Naive B cell (primary cell): ENCODE measurements around the gene MFAP3L. TPM values are rescaled to one million over a fixed set of nuclear protein-coding genes. Genes with fewer than 3 reads are reported as not detected.

Source experiments
- ATAC-seq, 2 donors: fragments of 150-1000 bp; cut with Tn5 transposase; 2 replicates each; pipeline ENCODE4 v1.10.0; 2021; ENCODE audit warnings: low read depth in 2 of 2, mild to moderate bottlenecking in 2 of 2, moderate library complexity in 2 of 2
- DNase-seq: peaks from one replicate; pipeline ENCODE4 v3.0.0; 2022
- H3K27ac Mint-ChIP-seq, 6 donors: one replicate each; pipeline ENCODE4 v1.8.0; 2020 to 2022; ENCODE audit warnings: mild to moderate bottlenecking in 6 of 6, mixed read lengths in 6 of 6, moderate library complexity in 5 of 6, inconsistent platforms in 2 of 6
- H3K27me3 Mint-ChIP-seq, 3 donors: one replicate each; pipeline ENCODE4 v1.8.0; 2021 to 2022; ENCODE audit warnings: mixed read lengths in 3 of 3, mild to moderate bottlenecking in 1 of 3
- H3K36me3 Mint-ChIP-seq, 2 donors: one replicate each; pipeline ENCODE4 v1.8.0; 2020 to 2022; ENCODE audit warnings: mixed read lengths in 2 of 2, inconsistent platforms in 1 of 2, mild to moderate bottlenecking in 1 of 2
- H3K4me1 Mint-ChIP-seq, 3 donors: one replicate each; pipeline ENCODE4 v1.8.0; 2020 to 2022; ENCODE audit warnings: mixed read lengths in 3 of 3, inconsistent platforms in 1 of 3, mild to moderate bottlenecking in 1 of 3, moderate library complexity in 1 of 3
- H3K4me3 Mint-ChIP-seq, 8 donors: one replicate each; pipeline ENCODE4 v1.8.0; 2020 to 2022; ENCODE audit warnings: mild to moderate bottlenecking in 8 of 8, mixed read lengths in 8 of 8, moderate library complexity in 8 of 8, inconsistent platforms in 2 of 8
- H3K9me3 Mint-ChIP-seq, 7 donors: one replicate each; pipeline ENCODE4 v1.8.0; 2020 to 2022; ENCODE audit warnings: mixed read lengths in 7 of 7, mild to moderate bottlenecking in 5 of 7, inconsistent platforms in 2 of 7, moderate library complexity in 1 of 7
- polyA plus RNA-seq, 6 donors: library from polyadenylated mRNA; unstranded; fragments of 300-500 nt; fragmentation: Illumina TruSeq; gene quantifications; one replicate each; pipeline ENCODE4 v1.2.3, GENCODE V29; 2021; ENCODE audit warnings: low read depth in 6 of 6

The MFAP3L gene
- polyA plus RNA-seq, 6 donors from 2014 or later = 0.47 to 1.0 (median 0.68) TPM; not detected in 2

- Mint-ChIP-seq H3K36me3 (no peaks in the 10 kb centered on the region), H3K27ac (peak overlapping the region in 2 of 6 donors; percentile 6 to 13)
- no peak for ATAC-seq
Measured at GRCh38 chr4:170011921-170012628, 14.1 kb downstream of the MFAP3L start.

GRCh38 chr4:170009291-170009690 is 16.9 kb downstream of the MFAP3L start:
- H3K9me3 Mint-ChIP-seq = no peaks in the 10 kb centered on the region
- no peak for ATAC-seq
- H3K4me1 Mint-ChIP-seq = peaks cover 12 to 16% (median 15%) of the 10 kb centered on the region in 3 donors
- no peak overlapping the region for H3K4me3 Mint-ChIP-seq
- DNase-seq = no peak
- H3K27me3 Mint-ChIP-seq = peaks cover 0 to 6% (median 4%) of the 10 kb centered on the region in 3 donors
- no peak overlapping the region for H3K27ac Mint-ChIP-seq
- H3K36me3 Mint-ChIP-seq = no peaks in the 10 kb centered on the region

More at GRCh38 chr4:170011921-170012628, 14.1 kb downstream of the MFAP3L start:
- H3K27me3 Mint-ChIP-seq = peaks cover 0 to 9% (median 5%) of the 10 kb centered on the region in 3 donors
- H3K4me3 Mint-ChIP-seq = no peak overlapping the region
- DNase-seq = no peak
- peaks cover 12 to 16% (median 15%) of the 10 kb centered on the region in 3 donors for H3K4me1 Mint-ChIP-seq
- H3K9me3 Mint-ChIP-seq = no peaks in the 10 kb centered on the region

GRCh38 chr4:170008801-170009200 is 17.4 kb downstream of the MFAP3L start:
- DNase-seq (no peak), ATAC-seq (no peak)
- H3K4me1 Mint-ChIP-seq = peaks cover 12 to 16% (median 15%) of the 10 kb centered on the region in 3 donors
- H3K27ac Mint-ChIP-seq = peak overlapping the region in 1 of 6 donors; percentile 25
- H3K4me3 Mint-ChIP-seq = peak overlapping the region in 3 of 8 donors; percentile 23 to 72 (median 40)
- H3K27me3 Mint-ChIP-seq = peaks cover 0 to 6% (median 4%) of the 10 kb centered on the region in 3 donors
- no peaks in the 10 kb centered on the region for H3K36me3 Mint-ChIP-seq
- H3K9me3 Mint-ChIP-seq = no peaks in the 10 kb centered on the region

- peak; percentile 3 for DNase-seq
- Mint-ChIP-seq H3K9me3 (no peaks in the 10 kb centered on the region), H3K27me3 (peaks cover 0 to 6% (median 4%) of the 10 kb centered on the region in 3 donors), H3K36me3 (no peaks in the 10 kb centered on the region), H3K4me1 (peaks cover 12 to 16% (median 15%) of the 10 kb centered on the region in 3 donors), H3K27ac (peak overlapping the region in 2 of 6 donors; percentile 13 to 25), H3K4me3 (peak overlapping the region; percentile 34 to 88 (median 56))
- ATAC-seq = peak in 1 of 2 donors; percentile 55
Measured at GRCh38 chr4:170008371-170008770, 17.8 kb downstream of the MFAP3L start.

- H3K36me3 Mint-ChIP-seq = no peaks in the 10 kb centered on the region
- H3K27ac Mint-ChIP-seq = no peak overlapping the region
- DNase-seq (no peak), ATAC-seq (no peak)
- no peaks in the 10 kb centered on the region for H3K9me3 Mint-ChIP-seq
- no peak overlapping the region for H3K4me3 Mint-ChIP-seq
- peaks cover 0 to 6% (median 3%) of the 10 kb centered on the region in 3 donors for H3K27me3 Mint-ChIP-seq
- peaks cover 12 to 16% (median 15%) of the 10 kb centered on the region in 3 donors for H3K4me1 Mint-ChIP-seq
Measured at GRCh38 chr4:170007113-170007512, 19.1 kb downstream of the MFAP3L start.

GRCh38 chr4:170005472-170005871 is 20.7 kb downstream of the MFAP3L start:
- H3K27ac Mint-ChIP-seq = no peak overlapping the region
- no peaks in the 10 kb centered on the region for H3K9me3 Mint-ChIP-seq
- peaks cover 10 to 12% (median 11%) of the 10 kb centered on the region in 3 donors for H3K4me1 Mint-ChIP-seq
- no peak overlapping the region for H3K4me3 Mint-ChIP-seq
- DNase-seq (no peak), ATAC-seq (no peak)
- peaks cover 0 to 6% (median 0%) of the 10 kb centered on the region in 3 donors for H3K27me3 Mint-ChIP-seq
- no peaks in the 10 kb centered on the region for H3K36me3 Mint-ChIP-seq

GRCh38 chr4:170004651-170005295 is 21.4 kb downstream of the MFAP3L start:
- H3K36me3 Mint-ChIP-seq = no peaks in the 10 kb centered on the region
- H3K27ac Mint-ChIP-seq = no peak overlapping the region
- no peak overlapping the region for H3K4me3 Mint-ChIP-seq
- peaks cover 10 to 12% (median 11%) of the 10 kb centered on the region in 3 donors for H3K4me1 Mint-ChIP-seq
- ATAC-seq = no peak
- no peaks in the 10 kb centered on the region for H3K9me3 Mint-ChIP-seq
- DNase-seq = no peak
- H3K27me3 Mint-ChIP-seq = peaks cover 0 to 6% (median 0%) of the 10 kb centered on the region in 3 donors

- DNase-seq = no peak
- H3K27me3 Mint-ChIP-seq = peaks cover 0 to 6% (median 0%) of the 10 kb centered on the region in 3 donors
- no peaks in the 10 kb centered on the region for H3K36me3 Mint-ChIP-seq
- no peak for ATAC-seq
- peaks cover 8 to 9% (median 8%) of the 10 kb centered on the region in 3 donors for H3K4me1 Mint-ChIP-seq
- no peak overlapping the region for H3K27ac Mint-ChIP-seq
- H3K9me3 Mint-ChIP-seq = no peaks in the 10 kb centered on the region
- no peak overlapping the region for H3K4me3 Mint-ChIP-seq
Measured at GRCh38 chr4:170003071-170004070, 22.8 kb downstream of the MFAP3L start.

- peaks cover 0 to under 1% (median 0%) of the 10 kb centered on the region in 3 donors for H3K4me1 Mint-ChIP-seq
- ATAC-seq (no peak), DNase-seq (no peak)
- H3K9me3 Mint-ChIP-seq = no peaks in the 10 kb centered on the region
- H3K27me3 Mint-ChIP-seq = peaks cover 0 to 6% (median 0%) of the 10 kb centered on the region in 3 donors
- H3K4me3 Mint-ChIP-seq = no peak overlapping the region
- peak overlapping the region in 1 of 6 donors; percentile 5 for H3K27ac Mint-ChIP-seq
- no peaks in the 10 kb centered on the region for H3K36me3 Mint-ChIP-seq
Measured at GRCh38 chr4:170001745-170002267, 24.4 kb downstream of the MFAP3L start.

- H3K4me1 Mint-ChIP-seq = peaks cover 0 to 7% (median 0%) of the 10 kb centered on the region in 3 donors
- no peak overlapping the region for H3K4me3 Mint-ChIP-seq
- H3K27ac Mint-ChIP-seq = peak overlapping the region in 1 of 6 donors; percentile 5
- DNase-seq (no peak), ATAC-seq (no peak)
- H3K27me3 Mint-ChIP-seq = peaks cover 0 to 8% (median 3%) of the 10 kb centered on the region in 3 donors
- no peaks in the 10 kb centered on the region for H3K36me3 Mint-ChIP-seq
- no peaks in the 10 kb centered on the region for H3K9me3 Mint-ChIP-seq
Measured at GRCh38 chr4:170001011-170001744, 25.0 kb downstream of the MFAP3L start.

- H3K27me3 Mint-ChIP-seq = peaks cover 0 to 10% (median 9%) of the 10 kb centered on the region in 3 donors
Measured at GRCh38 chr4:169999923-170000322, 26.3 kb downstream of the MFAP3L start.

GRCh38 chr4:169998981-169999380 is 27.2 kb downstream of the MFAP3L start:
- ATAC-seq = no peak
- no peak for DNase-seq
- H3K36me3 Mint-ChIP-seq = no peaks in the 10 kb centered on the region
- H3K27ac Mint-ChIP-seq = no peak overlapping the region
- no peak overlapping the region for H3K4me3 Mint-ChIP-seq
- H3K4me1 Mint-ChIP-seq = peaks cover 0 to 8% (median 0%) of the 10 kb centered on the region in 3 donors
- no peaks in the 10 kb centered on the region for H3K9me3 Mint-ChIP-seq
- H3K27me3 Mint-ChIP-seq = peaks cover 0 to 10% (median 9%) of the 10 kb centered on the region in 3 donors

More at GRCh38 chr4:169999923-170000322, 26.3 kb downstream of the MFAP3L start:
- Mint-ChIP-seq H3K4me1 (peaks cover 0 to 8% (median 0%) of the 10 kb centered on the region in 3 donors), H3K4me3 (no peak overlapping the region), H3K27ac (no peak overlapping the region), H3K36me3 (no peaks in the 10 kb centered on the region), H3K9me3 (no peaks in the 10 kb centered on the region)
- ATAC-seq (no peak), DNase-seq (no peak)
